ENCODE results near the gene RIPPLY3. TPM values are rescaled to one million over a fixed set of nuclear protein-coding genes. Genes with fewer than 3 reads are reported as not detected.
A peak's percentile ranks its signal among the peaks of the same experiment; 100 is the strongest.

RIPPLY3 gene
- total and polyA plus RNA-seq, 2 of the 13 experiments (the other 11 are each of a cell fraction or from before 2014, with no cell fraction given), result 0.09 to 2.9 TPM

DNA sequence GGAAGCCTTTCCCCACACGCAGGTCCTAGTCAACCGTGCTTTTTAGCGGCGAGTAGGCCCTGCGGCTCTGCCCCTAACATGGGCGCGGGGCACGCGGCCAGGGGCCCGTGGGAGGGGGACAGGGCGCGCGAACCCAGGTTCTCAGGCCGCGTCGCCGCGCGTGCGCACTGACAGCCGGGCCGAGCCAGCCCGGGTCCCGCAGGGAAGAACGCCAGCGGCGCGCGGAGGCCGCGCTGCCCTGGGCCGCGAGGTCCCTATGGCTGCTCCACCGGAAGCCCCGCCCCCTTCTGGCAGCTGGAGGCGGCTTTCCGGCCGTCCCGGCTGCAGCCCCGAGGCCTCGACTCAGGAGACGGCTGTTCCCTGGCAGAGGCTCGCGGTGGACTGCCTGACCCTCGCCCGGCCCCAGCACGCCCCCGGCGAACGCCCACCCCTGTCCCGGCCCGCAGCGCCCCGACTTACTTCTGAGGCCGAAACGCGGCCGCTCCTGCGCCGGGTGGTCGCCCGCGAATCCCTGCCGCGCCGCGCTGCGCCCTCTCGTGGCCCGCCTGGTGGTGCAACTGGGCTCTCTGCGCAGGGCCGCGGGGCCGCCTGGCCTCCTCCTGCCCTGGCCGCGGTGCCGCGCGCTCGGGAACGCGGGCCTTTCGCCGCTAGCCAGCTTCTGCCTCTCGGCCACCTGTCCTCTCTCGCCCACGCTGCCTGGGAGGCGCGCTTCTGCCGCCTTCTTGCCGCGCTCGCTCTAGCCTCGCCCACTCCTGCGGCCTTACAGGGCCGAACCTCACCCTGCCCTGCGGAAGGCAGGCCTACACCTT lies 16.6 kb upstream of the RIPPLY3 start (continued):
- TF ChIP-seq TSC22D2 (CRISPR knock-in tag; IDR thresholded peaks at IDR 0.05; ENCODE audit: borderline replicate concordance), result peak; percentile 57; the same call in 1 of the 2 replicates
- TF ChIP-seq, protein P1, sequence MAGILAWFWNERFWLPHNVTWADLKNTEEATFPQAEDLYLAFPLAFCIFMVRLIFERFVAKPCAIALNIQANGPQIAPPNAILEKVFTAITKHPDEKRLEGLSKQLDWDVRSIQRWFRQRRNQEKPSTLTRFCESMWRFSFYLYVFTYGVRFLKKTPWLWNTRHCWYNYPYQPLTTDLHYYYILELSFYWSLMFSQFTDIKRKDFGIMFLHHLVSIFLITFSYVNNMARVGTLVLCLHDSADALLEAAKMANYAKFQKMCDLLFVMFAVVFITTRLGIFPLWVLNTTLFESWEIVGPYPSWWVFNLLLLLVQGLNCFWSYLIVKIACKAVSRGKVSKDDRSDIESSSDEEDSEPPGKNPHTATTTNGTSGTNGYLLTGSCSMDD (CRISPR knock-in tag; IDR thresholded peaks at IDR 0.05), result 0 out of 2 replicates have a peak, but pooled peaks have one; percentile 87
- peak; percentile 91; the same call in 1 of the 2 replicates for TF ChIP-seq ZNF678 (CRISPR knock-in tag; IDR thresholded peaks at IDR 0.05)
- TF ChIP-seq, protein P2, sequence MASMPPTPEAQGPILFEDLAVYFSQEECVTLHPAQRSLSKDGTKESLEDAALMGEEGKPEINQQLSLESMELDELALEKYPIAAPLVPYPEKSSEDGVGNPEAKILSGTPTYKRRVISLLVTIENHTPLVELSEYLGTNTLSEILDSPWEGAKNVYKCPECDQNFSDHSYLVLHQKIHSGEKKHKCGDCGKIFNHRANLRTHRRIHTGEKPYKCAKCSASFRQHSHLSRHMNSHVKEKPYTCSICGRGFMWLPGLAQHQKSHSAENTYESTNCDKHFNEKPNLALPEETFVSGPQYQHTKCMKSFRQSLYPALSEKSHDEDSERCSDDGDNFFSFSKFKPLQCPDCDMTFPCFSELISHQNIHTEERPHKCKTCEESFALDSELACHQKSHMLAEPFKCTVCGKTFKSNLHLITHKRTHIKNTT (CRISPR knock-in tag; IDR thresholded peaks at IDR 0.05), result no peak
- TF ChIP-seq TEAD2 (CRISPR knock-in tag; IDR thresholded peaks at IDR 0.05), result peak; percentile 14; the same call in 1 of the 2 replicates
- TF ChIP-seq, protein P3, sequence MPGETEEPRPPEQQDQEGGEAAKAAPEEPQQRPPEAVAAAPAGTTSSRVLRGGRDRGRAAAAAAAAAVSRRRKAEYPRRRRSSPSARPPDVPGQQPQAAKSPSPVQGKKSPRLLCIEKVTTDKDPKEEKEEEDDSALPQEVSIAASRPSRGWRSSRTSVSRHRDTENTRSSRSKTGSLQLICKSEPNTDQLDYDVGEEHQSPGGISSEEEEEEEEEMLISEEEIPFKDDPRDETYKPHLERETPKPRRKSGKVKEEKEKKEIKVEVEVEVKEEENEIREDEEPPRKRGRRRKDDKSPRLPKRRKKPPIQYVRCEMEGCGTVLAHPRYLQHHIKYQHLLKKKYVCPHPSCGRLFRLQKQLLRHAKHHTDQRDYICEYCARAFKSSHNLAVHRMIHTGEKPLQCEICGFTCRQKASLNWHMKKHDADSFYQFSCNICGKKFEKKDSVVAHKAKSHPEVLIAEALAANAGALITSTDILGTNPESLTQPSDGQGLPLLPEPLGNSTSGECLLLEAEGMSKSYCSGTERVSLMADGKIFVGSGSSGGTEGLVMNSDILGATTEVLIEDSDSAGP (CRISPR knock-in tag; IDR thresholded peaks at IDR 0.05; ENCODE audit: borderline replicate concordance), result peak; percentile 74
- peak; percentile 83; the same call in 1 of the 2 replicates for TF ChIP-seq EEA1 (CRISPR knock-in tag; IDR thresholded peaks at IDR 0.05; ENCODE audit: borderline replicate concordance)
- no peak for TF ChIP-seq SRSF4 (IDR thresholded peaks at IDR 0.05; ENCODE audit: low read depth, low read length, poor library complexity, severe bottlenecking)
- peak; percentile 33; the same call in 1 of the 2 replicates for TF ChIP-seq SIN3A (IDR thresholded peaks at IDR 0.05; ENCODE audit: borderline replicate concordance, low read depth, low read length)
- TF ChIP-seq, protein P4, sequence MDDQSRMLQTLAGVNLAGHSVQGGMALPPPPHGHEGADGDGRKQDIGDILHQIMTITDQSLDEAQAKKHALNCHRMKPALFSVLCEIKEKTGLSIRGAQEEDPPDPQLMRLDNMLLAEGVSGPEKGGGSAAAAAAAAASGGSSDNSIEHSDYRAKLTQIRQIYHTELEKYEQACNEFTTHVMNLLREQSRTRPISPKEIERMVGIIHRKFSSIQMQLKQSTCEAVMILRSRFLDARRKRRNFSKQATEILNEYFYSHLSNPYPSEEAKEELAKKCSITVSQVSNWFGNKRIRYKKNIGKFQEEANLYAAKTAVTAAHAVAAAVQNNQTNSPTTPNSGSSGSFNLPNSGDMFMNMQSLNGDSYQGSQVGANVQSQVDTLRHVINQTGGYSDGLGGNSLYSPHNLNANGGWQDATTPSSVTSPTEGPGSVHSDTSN (CRISPR knock-in tag; IDR thresholded peaks at IDR 0.05; ENCODE audit: borderline replicate concordance), result peak; percentile 90; the same call in 1 of the 2 replicates
- TF ChIP-seq ZNF331 (CRISPR knock-in tag; IDR thresholded peaks at IDR 0.05), result peak; percentile 63
- 0 out of 2 replicates have a peak, but pooled peaks have one; percentile 42 for TF ChIP-seq NFKBIZ (CRISPR knock-in tag; IDR thresholded peaks at IDR 0.05)
- TF ChIP-seq ZNF660 (CRISPR knock-in tag; IDR thresholded peaks at IDR 0.05; ENCODE audit: borderline replicate concordance, low read depth), result no peak
- TF ChIP-seq KLF16 (CRISPR knock-in tag; IDR thresholded peaks at IDR 0.05), result peak; percentile 28 to 43; a peak in 1 of 4 replicates
- TF ChIP-seq, protein P5, sequence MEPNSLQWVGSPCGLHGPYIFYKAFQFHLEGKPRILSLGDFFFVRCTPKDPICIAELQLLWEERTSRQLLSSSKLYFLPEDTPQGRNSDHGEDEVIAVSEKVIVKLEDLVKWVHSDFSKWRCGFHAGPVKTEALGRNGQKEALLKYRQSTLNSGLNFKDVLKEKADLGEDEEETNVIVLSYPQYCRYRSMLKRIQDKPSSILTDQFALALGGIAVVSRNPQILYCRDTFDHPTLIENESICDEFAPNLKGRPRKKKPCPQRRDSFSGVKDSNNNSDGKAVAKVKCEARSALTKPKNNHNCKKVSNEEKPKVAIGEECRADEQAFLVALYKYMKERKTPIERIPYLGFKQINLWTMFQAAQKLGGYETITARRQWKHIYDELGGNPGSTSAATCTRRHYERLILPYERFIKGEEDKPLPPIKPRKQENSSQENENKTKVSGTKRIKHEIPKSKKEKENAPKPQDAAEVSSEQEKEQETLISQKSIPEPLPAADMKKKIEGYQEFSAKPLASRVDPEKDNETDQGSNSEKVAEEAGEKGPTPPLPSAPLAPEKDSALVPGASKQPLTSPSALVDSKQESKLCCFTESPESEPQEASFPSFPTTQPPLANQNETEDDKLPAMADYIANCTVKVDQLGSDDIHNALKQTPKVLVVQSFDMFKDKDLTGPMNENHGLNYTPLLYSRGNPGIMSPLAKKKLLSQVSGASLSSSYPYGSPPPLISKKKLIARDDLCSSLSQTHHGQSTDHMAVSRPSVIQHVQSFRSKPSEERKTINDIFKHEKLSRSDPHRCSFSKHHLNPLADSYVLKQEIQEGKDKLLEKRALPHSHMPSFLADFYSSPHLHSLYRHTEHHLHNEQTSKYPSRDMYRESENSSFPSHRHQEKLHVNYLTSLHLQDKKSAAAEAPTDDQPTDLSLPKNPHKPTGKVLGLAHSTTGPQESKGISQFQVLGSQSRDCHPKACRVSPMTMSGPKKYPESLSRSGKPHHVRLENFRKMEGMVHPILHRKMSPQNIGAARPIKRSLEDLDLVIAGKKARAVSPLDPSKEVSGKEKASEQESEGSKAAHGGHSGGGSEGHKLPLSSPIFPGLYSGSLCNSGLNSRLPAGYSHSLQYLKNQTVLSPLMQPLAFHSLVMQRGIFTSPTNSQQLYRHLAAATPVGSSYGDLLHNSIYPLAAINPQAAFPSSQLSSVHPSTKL (CRISPR knock-in tag; IDR thresholded peaks at IDR 0.05), result peak; percentile 62
- peak; percentile 94; the same call in 1 of the 2 replicates for TF ChIP-seq ZNF724P (CRISPR knock-in tag; IDR thresholded peaks at IDR 0.05; ENCODE audit: borderline replicate concordance)
- TF ChIP-seq KDM1A (CRISPR knock-in tag; IDR thresholded peaks at IDR 0.05), result no peak; the same call in 1 of the 2 replicates
- no peak for TF ChIP-seq NR3C1 (CRISPR knock-in tag; IDR thresholded peaks at IDR 0.05)

Measured in HepG2 (cell line).